Measurements from ENCODE around the gene LRRK2. TPM values are rescaled to one million over a fixed set of nuclear protein-coding genes. Genes with fewer than 3 reads are reported as not detected.

LRRK2 gene
- total and polyA plus RNA-seq, 7 experiments from 2014 or later, result 0.16 to 32.2 (median 2.1) TPM; not detected in 3

- CTCF ChIA-PET, result no interaction called here
- H3K4me1 Mint-ChIP-seq, result no peaks in the 10 kb centered on the region
- peaks cover 0 to 3% (median 0%) of the 10 kb centered on the region in 5 donors for H3K27me3 Mint-ChIP-seq
- Histone ChIP-seq H3K36me3 (ENCODE audit: control insufficient read depth in 2 of 3, insufficient read depth in 3 of 3, low read length in 3 of 3) (no peaks in the 10 kb centered on the region), H3K4me3 (ENCODE audit: low read length) (no peak overlapping the region), H3K27me3 (ENCODE audit: control insufficient read depth in 2 of 2, insufficient read depth in 2 of 2, low read length in 2 of 2) (no peaks in the 10 kb centered on the region), H3K27ac (ENCODE audit: low read depth, low read length) (no peak overlapping the region), H3K4me1 (ENCODE audit: control insufficient read depth in 2 of 2, insufficient read depth in 2 of 2, low read length in 2 of 2) (no peaks in the 10 kb centered on the region), H3K9me3 (ENCODE audit: control insufficient read depth in 2 of 3, low read length in 3 of 3) (no peaks in the 10 kb centered on the region)
- intact Hi-C loops (cut with micrococcal nuclease), result no loop called here
- H3K36me3 Mint-ChIP-seq, result no peaks in the 10 kb centered on the region
- ATAC-seq, result peak; percentile 42
- no peak for DNase-seq
- no peak overlapping the region for H3K4me3 Mint-ChIP-seq
- H3K9me3 Mint-ChIP-seq, result peaks cover 0 to 15% (median 0%) of the 10 kb centered on the region in 11 donors
- no peak overlapping the region for H3K27ac Mint-ChIP-seq
- POLR2A ChIA-PET, result no interaction called here
Observed at GRCh38 chr12:40325349-40325960, 100.7 kb downstream of the LRRK2 start.

- H3K9me3 ChIP-seq (ENCODE audit: control insufficient read depth in 2 of 3, low read length in 3 of 3), result no peaks in the 10 kb centered on the region
- H3K27me3 Mint-ChIP-seq, result peaks cover 0 to 3% (median 0%) of the 10 kb centered on the region in 5 donors
- CTCF ChIA-PET, result no interaction called here
- no peak for ATAC-seq
- H3K36me3 Mint-ChIP-seq, result no peaks in the 10 kb centered on the region
- no peaks in the 10 kb centered on the region for H3K36me3 ChIP-seq (ENCODE audit: control insufficient read depth in 2 of 3, insufficient read depth in 3 of 3, low read length in 3 of 3)
- DNase-seq, result no peak
- no peak overlapping the region for H3K27ac ChIP-seq (ENCODE audit: low read depth, low read length)
- no peaks in the 10 kb centered on the region for H3K27me3 ChIP-seq (ENCODE audit: control insufficient read depth in 2 of 2, insufficient read depth in 2 of 2, low read length in 2 of 2)
- no peak overlapping the region for H3K27ac Mint-ChIP-seq
- no peaks in the 10 kb centered on the region for H3K4me1 ChIP-seq (ENCODE audit: control insufficient read depth in 2 of 2, insufficient read depth in 2 of 2, low read length in 2 of 2)
- H3K4me1 Mint-ChIP-seq, result no peaks in the 10 kb centered on the region
- H3K4me3 ChIP-seq (ENCODE audit: low read length), result no peak overlapping the region
- no peak overlapping the region for H3K4me3 Mint-ChIP-seq
- POLR2A ChIA-PET, result no interaction called here
- peaks cover 0 to 24% (median 3%) of the 10 kb centered on the region in 11 donors for H3K9me3 Mint-ChIP-seq
- intact Hi-C loops (cut with micrococcal nuclease), result no loop called here
Observed at GRCh38 chr12:40327535-40327934, 102.7 kb downstream of the LRRK2 start.

GRCh38 chr12:40330180-40330579, 105.4 kb downstream of the LRRK2 start:
- Mint-ChIP-seq H3K27ac (no peak overlapping the region), H3K4me1 (no peaks in the 10 kb centered on the region), H3K27me3 (peaks cover 0 to 3% (median 0%) of the 10 kb centered on the region in 5 donors), H3K9me3 (peaks cover 0 to 29% (median 3%) of the 10 kb centered on the region in 11 donors), H3K36me3 (no peaks in the 10 kb centered on the region), H3K4me3 (no peak overlapping the region)
- CTCF ChIA-PET, result no interaction called here
- Histone ChIP-seq H3K36me3 (ENCODE audit: control insufficient read depth in 2 of 3, insufficient read depth in 3 of 3, low read length in 3 of 3) (no peaks in the 10 kb centered on the region), H3K27me3 (ENCODE audit: control insufficient read depth in 2 of 2, insufficient read depth in 2 of 2, low read length in 2 of 2) (no peaks in the 10 kb centered on the region), H3K27ac (ENCODE audit: low read depth, low read length) (no peak overlapping the region), H3K9me3 (ENCODE audit: control insufficient read depth in 2 of 3, low read length in 3 of 3) (no peaks in the 10 kb centered on the region), H3K4me3 (ENCODE audit: low read length) (no peak overlapping the region), H3K4me1 (ENCODE audit: control insufficient read depth in 2 of 2, insufficient read depth in 2 of 2, low read length in 2 of 2) (no peaks in the 10 kb centered on the region)
- no peak for DNase-seq
- ATAC-seq, result no peak
- intact Hi-C loops (cut with micrococcal nuclease), result no loop called here
- POLR2A ChIA-PET, result no interaction called here

- ATAC-seq (no peak), DNase-seq (no peak)
- peaks cover 0 to 2% (median 0%) of the 10 kb centered on the region in 5 donors for H3K27me3 Mint-ChIP-seq
- intact Hi-C loops (cut with micrococcal nuclease), result no loop called here
- Histone ChIP-seq H3K36me3 (ENCODE audit: control insufficient read depth in 2 of 3, insufficient read depth in 3 of 3, low read length in 3 of 3) (no peaks in the 10 kb centered on the region), H3K27me3 (ENCODE audit: control insufficient read depth in 2 of 2, insufficient read depth in 2 of 2, low read length in 2 of 2) (no peaks in the 10 kb centered on the region), H3K4me1 (ENCODE audit: control insufficient read depth in 2 of 2, insufficient read depth in 2 of 2, low read length in 2 of 2) (no peaks in the 10 kb centered on the region), H3K4me3 (ENCODE audit: low read length) (no peak overlapping the region), H3K27ac (ENCODE audit: low read depth, low read length) (no peak overlapping the region), H3K9me3 (ENCODE audit: control insufficient read depth in 2 of 3, low read length in 3 of 3) (no peaks in the 10 kb centered on the region)
- no peak overlapping the region for H3K27ac Mint-ChIP-seq
- no peaks in the 10 kb centered on the region for H3K36me3 Mint-ChIP-seq
- ChIA-PET CTCF (no interaction called here), POLR2A (no interaction called here)
- H3K4me1 Mint-ChIP-seq, result no peaks in the 10 kb centered on the region
- H3K4me3 Mint-ChIP-seq, result no peak overlapping the region
- H3K9me3 Mint-ChIP-seq, result peaks cover 0 to 29% (median 3%) of the 10 kb centered on the region in 11 donors
Observed at GRCh38 chr12:40331886-40332285, 107.1 kb downstream of the LRRK2 start.

DNA sequence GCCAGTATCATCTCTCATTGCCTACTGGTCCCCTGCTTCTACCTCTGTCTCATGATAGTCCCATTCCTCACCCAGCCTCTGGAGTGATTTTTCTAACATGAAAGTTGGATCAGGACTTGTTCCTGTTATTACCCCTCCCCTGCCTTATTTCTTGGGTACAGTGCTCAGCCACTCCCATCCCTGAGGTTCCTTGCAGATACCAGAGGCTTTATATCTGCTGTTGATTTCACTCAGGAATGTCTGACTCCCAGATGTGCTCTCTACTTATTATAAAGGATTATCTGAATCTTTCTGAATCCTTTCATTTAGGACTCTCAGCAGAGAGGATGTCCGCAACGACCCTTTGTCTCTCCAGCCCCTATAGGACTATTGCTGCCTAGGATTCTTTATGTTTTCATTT, 111.2 kb downstream of the LRRK2 start:
- no peaks in the 10 kb centered on the region for H3K4me1 Mint-ChIP-seq
- Histone ChIP-seq H3K36me3 (ENCODE audit: control insufficient read depth in 2 of 3, insufficient read depth in 3 of 3, low read length in 3 of 3) (no peaks in the 10 kb centered on the region), H3K4me1 (ENCODE audit: control insufficient read depth in 2 of 2, insufficient read depth in 2 of 2, low read length in 2 of 2) (no peaks in the 10 kb centered on the region), H3K9me3 (ENCODE audit: control insufficient read depth in 2 of 3, low read length in 3 of 3) (no peaks in the 10 kb centered on the region), H3K27me3 (ENCODE audit: control insufficient read depth in 2 of 2, insufficient read depth in 2 of 2, low read length in 2 of 2) (no peaks in the 10 kb centered on the region), H3K27ac (ENCODE audit: low read depth, low read length) (no peak overlapping the region), H3K4me3 (ENCODE audit: low read length) (no peak overlapping the region)
- no peak for ATAC-seq
- no peak for DNase-seq
- no peak overlapping the region for H3K4me3 Mint-ChIP-seq
- ChIA-PET POLR2A (no interaction called here), CTCF (no interaction called here)
- H3K9me3 Mint-ChIP-seq, result peaks cover 0 to 9% (median 2%) of the 10 kb centered on the region in 11 donors
- intact Hi-C loops (cut with micrococcal nuclease), result loop anchor here in 1 of 2 donors (5.0 kb wide), 1 partner anchor 586 kb away; no protein-coding TSS in a partner anchor
- no peak overlapping the region for H3K27ac Mint-ChIP-seq
- H3K36me3 Mint-ChIP-seq, result no peaks in the 10 kb centered on the region
- no peaks in the 10 kb centered on the region for H3K27me3 Mint-ChIP-seq

DNA sequence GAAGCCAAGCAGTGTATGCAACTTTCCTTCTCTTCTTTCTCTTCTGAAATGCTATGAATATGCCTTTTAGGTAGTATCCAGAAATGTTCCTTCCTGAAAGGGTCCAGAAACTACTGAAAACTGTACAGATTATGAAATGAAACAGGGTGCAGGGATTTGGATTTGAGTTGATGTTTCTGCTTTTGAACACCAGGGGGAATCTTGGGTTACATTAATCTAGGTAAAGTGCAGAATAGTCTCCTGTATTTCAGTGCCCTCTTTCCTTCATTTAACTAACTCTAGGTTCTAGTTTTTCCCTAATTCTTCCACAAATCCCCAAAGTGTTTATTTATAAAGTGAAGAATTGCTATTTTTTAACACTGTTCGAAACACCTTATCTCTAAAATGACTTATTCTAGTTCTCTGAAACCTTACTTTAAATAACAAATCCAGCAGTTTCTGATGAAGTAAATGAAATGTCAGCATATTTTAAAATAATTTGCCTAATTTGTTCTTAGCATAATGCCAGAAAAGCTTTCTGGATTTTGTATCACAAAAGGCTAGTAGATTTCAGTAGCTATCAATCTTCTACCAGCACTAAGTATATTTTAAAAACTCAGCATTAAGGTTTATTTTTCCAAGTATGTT, 111.9 kb downstream of the LRRK2 start:
- intact Hi-C loops (cut with micrococcal nuclease), result loop anchor here in 1 of 2 donors (5.0 kb wide), 1 partner anchor 586 kb away; no protein-coding TSS in a partner anchor
- Mint-ChIP-seq H3K27me3 (no peaks in the 10 kb centered on the region), H3K27ac (no peak overlapping the region), H3K4me3 (no peak overlapping the region), H3K4me1 (no peaks in the 10 kb centered on the region), H3K36me3 (no peaks in the 10 kb centered on the region), H3K9me3 (peaks cover 0 to 5% (median 0%) of the 10 kb centered on the region in 11 donors)
- Histone ChIP-seq H3K27me3 (ENCODE audit: control insufficient read depth in 2 of 2, insufficient read depth in 2 of 2, low read length in 2 of 2) (no peaks in the 10 kb centered on the region), H3K36me3 (ENCODE audit: control insufficient read depth in 2 of 3, insufficient read depth in 3 of 3, low read length in 3 of 3) (no peaks in the 10 kb centered on the region), H3K4me3 (ENCODE audit: low read length) (no peak overlapping the region), H3K9me3 (ENCODE audit: control insufficient read depth in 2 of 3, low read length in 3 of 3) (no peaks in the 10 kb centered on the region), H3K27ac (ENCODE audit: low read depth, low read length) (no peak overlapping the region), H3K4me1 (ENCODE audit: control insufficient read depth in 2 of 2, insufficient read depth in 2 of 2, low read length in 2 of 2) (no peaks in the 10 kb centered on the region)
- POLR2A ChIA-PET, result no interaction called here
- no peak for DNase-seq
- ATAC-seq, result no peak
- CTCF ChIA-PET, result no interaction called here

DNA sequence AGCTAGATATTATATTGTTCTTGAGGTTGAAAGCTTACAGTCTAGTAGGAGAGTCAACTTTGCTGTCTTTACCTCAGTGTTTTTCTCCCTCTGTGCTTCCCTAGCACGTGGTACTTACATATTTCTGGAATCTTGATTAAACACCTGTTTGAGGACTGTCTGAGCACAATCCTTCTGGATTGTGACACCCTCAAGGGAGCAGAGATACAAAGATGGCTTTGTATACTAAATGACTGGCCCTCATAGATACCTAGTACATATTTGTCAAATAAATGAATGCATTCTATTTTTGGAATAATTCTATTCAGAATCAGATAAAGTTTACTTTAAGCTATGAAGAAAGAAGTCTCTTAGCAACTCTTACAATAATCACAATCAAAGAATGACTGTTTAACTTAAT, 113.3 kb downstream of the LRRK2 start:
- intact Hi-C loops (cut with micrococcal nuclease), result loop anchor here in 1 of 2 donors (5.0 kb wide), 1 partner anchor 584 kb away; no protein-coding TSS in a partner anchor

More for the DNA sequence above, 113.3 kb downstream of the LRRK2 start:
- no peak for DNase-seq
- Mint-ChIP-seq H3K9me3 (peaks cover 0 to 10% (median 0%) of the 10 kb centered on the region in 11 donors), H3K4me1 (no peaks in the 10 kb centered on the region), H3K27me3 (no peaks in the 10 kb centered on the region), H3K4me3 (no peak overlapping the region), H3K27ac (no peak overlapping the region), H3K36me3 (no peaks in the 10 kb centered on the region)
- Histone ChIP-seq H3K27ac (ENCODE audit: low read depth, low read length) (no peak overlapping the region), H3K9me3 (ENCODE audit: control insufficient read depth in 2 of 3, low read length in 3 of 3) (no peaks in the 10 kb centered on the region), H3K27me3 (ENCODE audit: control insufficient read depth in 2 of 2, insufficient read depth in 2 of 2, low read length in 2 of 2) (no peaks in the 10 kb centered on the region), H3K4me3 (ENCODE audit: low read length) (no peak overlapping the region), H3K4me1 (ENCODE audit: control insufficient read depth in 2 of 2, insufficient read depth in 2 of 2, low read length in 2 of 2) (no peaks in the 10 kb centered on the region), H3K36me3 (ENCODE audit: control insufficient read depth in 2 of 3, insufficient read depth in 3 of 3, low read length in 3 of 3) (no peaks in the 10 kb centered on the region)
- ChIA-PET POLR2A (no interaction called here), CTCF (no interaction called here)
- no peak for ATAC-seq
